ENCODE measurements around the gene SNTN.

SNTN gene

GRCh38 chr3:63652066-63652725 lies at the start of gene SNTN:
Gene SNTN, plus strand, starts transcription at chr3:63652675. Its CDS starts 13 bp downstream, at chr3:63652688.
- H3K36me3 ChIP-seq (ENCODE audit: control insufficient read depth, insufficient read depth, low read length): no peaks in the 10 kb centered on the region
- no peaks in the 10 kb centered on the region for H3K9me3 ChIP-seq (ENCODE audit: control insufficient read depth, low read length)
- no peaks in the 10 kb centered on the region for H3K27me3 ChIP-seq (ENCODE audit: control insufficient read depth, insufficient read depth, low read length)
- H3K4me3 ChIP-seq (ENCODE audit: low read length): no peak within 1 kb of the TSS
- no peaks in the 10 kb centered on the region for H3K4me1 ChIP-seq (ENCODE audit: control insufficient read depth, insufficient read depth, low read length)
- H3K9ac ChIP-seq (ENCODE audit: low read length): no peak within 1 kb of the TSS

- Histone ChIP-seq H3K4me3 (ENCODE audit: low read length) (no peak overlapping the region), H3K9me3 (ENCODE audit: control insufficient read depth, low read length) (no peaks in the 10 kb centered on the region), H3K27me3 (ENCODE audit: control insufficient read depth, insufficient read depth, low read length) (no peaks in the 10 kb centered on the region), H3K4me1 (ENCODE audit: control insufficient read depth, insufficient read depth, low read length) (no peaks in the 10 kb centered on the region), H3K9ac (ENCODE audit: low read length) (no peak overlapping the region), H3K36me3 (ENCODE audit: control insufficient read depth, insufficient read depth, low read length) (no peaks in the 10 kb centered on the region)
These were observed 44.8 kb upstream of the SNTN start for GRCh38 chr3:63607716-63608115.

- Histone ChIP-seq H3K4me1 (ENCODE audit: control insufficient read depth, insufficient read depth, low read length) (no peaks in the 10 kb centered on the region), H3K27me3 (ENCODE audit: control insufficient read depth, insufficient read depth, low read length) (no peaks in the 10 kb centered on the region), H3K36me3 (ENCODE audit: control insufficient read depth, insufficient read depth, low read length) (no peaks in the 10 kb centered on the region), H3K9ac (ENCODE audit: low read length) (no peak overlapping the region), H3K9me3 (ENCODE audit: control insufficient read depth, low read length) (no peaks in the 10 kb centered on the region), H3K4me3 (ENCODE audit: low read length) (no peak overlapping the region)
These were observed 43.1 kb upstream of the SNTN start for GRCh38 chr3:63609408-63609807.

- Histone ChIP-seq H3K4me1 (ENCODE audit: control insufficient read depth, insufficient read depth, low read length) (no peaks in the 10 kb centered on the region), H3K36me3 (ENCODE audit: control insufficient read depth, insufficient read depth, low read length) (no peaks in the 10 kb centered on the region), H3K9ac (ENCODE audit: low read length) (no peak overlapping the region), H3K4me3 (ENCODE audit: low read length) (no peak overlapping the region), H3K9me3 (ENCODE audit: control insufficient read depth, low read length) (no peaks in the 10 kb centered on the region), H3K27me3 (ENCODE audit: control insufficient read depth, insufficient read depth, low read length) (no peaks in the 10 kb centered on the region)
These were observed 42.6 kb upstream of the SNTN start for GRCh38 chr3:63609834-63610233.

GRCh38 chr3:63611382-63611781 lies 41.1 kb upstream of the SNTN start:
- no peak overlapping the region for H3K4me3 ChIP-seq (ENCODE audit: low read length)
- H3K27me3 ChIP-seq (ENCODE audit: control insufficient read depth, insufficient read depth, low read length): no peaks in the 10 kb centered on the region
- H3K36me3 ChIP-seq (ENCODE audit: control insufficient read depth, insufficient read depth, low read length): no peaks in the 10 kb centered on the region
- no peaks in the 10 kb centered on the region for H3K9me3 ChIP-seq (ENCODE audit: control insufficient read depth, low read length)
- no peaks in the 10 kb centered on the region for H3K4me1 ChIP-seq (ENCODE audit: control insufficient read depth, insufficient read depth, low read length)
- H3K9ac ChIP-seq (ENCODE audit: low read length): no peak overlapping the region

- H3K36me3 ChIP-seq (ENCODE audit: control insufficient read depth, insufficient read depth, low read length): no peaks in the 10 kb centered on the region
- H3K4me1 ChIP-seq (ENCODE audit: control insufficient read depth, insufficient read depth, low read length): no peaks in the 10 kb centered on the region
- H3K4me3 ChIP-seq (ENCODE audit: low read length): no peak overlapping the region
- no peaks in the 10 kb centered on the region for H3K27me3 ChIP-seq (ENCODE audit: control insufficient read depth, insufficient read depth, low read length)
- no peak overlapping the region for H3K9ac ChIP-seq (ENCODE audit: low read length)
- no peaks in the 10 kb centered on the region for H3K9me3 ChIP-seq (ENCODE audit: control insufficient read depth, low read length)
These were observed 38.9 kb upstream of the SNTN start for GRCh38 chr3:63613561-63613960.

- Histone ChIP-seq H3K27me3 (ENCODE audit: control insufficient read depth, insufficient read depth, low read length) (no peaks in the 10 kb centered on the region), H3K4me3 (ENCODE audit: low read length) (no peak overlapping the region), H3K9me3 (ENCODE audit: control insufficient read depth, low read length) (no peaks in the 10 kb centered on the region), H3K4me1 (ENCODE audit: control insufficient read depth, insufficient read depth, low read length) (no peaks in the 10 kb centered on the region), H3K9ac (ENCODE audit: low read length) (no peak overlapping the region), H3K36me3 (ENCODE audit: control insufficient read depth, insufficient read depth, low read length) (no peaks in the 10 kb centered on the region)
These were observed 35.1 kb upstream of the SNTN start for GRCh38 chr3:63617391-63617790.

GRCh38 chr3:63624941-63625560 lies 27.4 kb upstream of the SNTN start:
- no peaks in the 10 kb centered on the region for H3K36me3 ChIP-seq (ENCODE audit: control insufficient read depth, insufficient read depth, low read length)
- H3K9me3 ChIP-seq (ENCODE audit: control insufficient read depth, low read length): no peaks in the 10 kb centered on the region
- no peaks in the 10 kb centered on the region for H3K27me3 ChIP-seq (ENCODE audit: control insufficient read depth, insufficient read depth, low read length)
- no peak overlapping the region for H3K9ac ChIP-seq (ENCODE audit: low read length)
- H3K4me1 ChIP-seq (ENCODE audit: control insufficient read depth, insufficient read depth, low read length): no peaks in the 10 kb centered on the region
- H3K4me3 ChIP-seq (ENCODE audit: low read length): no peak overlapping the region

GRCh38 chr3:63631670-63632069 lies 20.8 kb upstream of the SNTN start:
- Histone ChIP-seq H3K27me3 (ENCODE audit: control insufficient read depth, insufficient read depth, low read length) (no peaks in the 10 kb centered on the region), H3K9me3 (ENCODE audit: control insufficient read depth, low read length) (no peaks in the 10 kb centered on the region), H3K4me3 (ENCODE audit: low read length) (no peak overlapping the region), H3K4me1 (ENCODE audit: control insufficient read depth, insufficient read depth, low read length) (no peaks in the 10 kb centered on the region), H3K9ac (ENCODE audit: low read length) (no peak overlapping the region), H3K36me3 (ENCODE audit: control insufficient read depth, insufficient read depth, low read length) (no peaks in the 10 kb centered on the region)

- Histone ChIP-seq H3K36me3 (ENCODE audit: control insufficient read depth, insufficient read depth, low read length) (no peaks in the 10 kb centered on the region), H3K9me3 (ENCODE audit: control insufficient read depth, low read length) (no peaks in the 10 kb centered on the region), H3K4me3 (ENCODE audit: low read length) (no peak overlapping the region), H3K27me3 (ENCODE audit: control insufficient read depth, insufficient read depth, low read length) (no peaks in the 10 kb centered on the region), H3K9ac (ENCODE audit: low read length) (no peak overlapping the region), H3K4me1 (ENCODE audit: control insufficient read depth, insufficient read depth, low read length) (no peaks in the 10 kb centered on the region)
These were observed 17.3 kb upstream of the SNTN start for GRCh38 chr3:63635186-63635585.

GRCh38 chr3:63639806-63640205 lies 12.7 kb upstream of the SNTN start:
- Histone ChIP-seq H3K27me3 (ENCODE audit: control insufficient read depth, insufficient read depth, low read length) (no peaks in the 10 kb centered on the region), H3K4me1 (ENCODE audit: control insufficient read depth, insufficient read depth, low read length) (no peaks in the 10 kb centered on the region), H3K9ac (ENCODE audit: low read length) (no peak overlapping the region), H3K4me3 (ENCODE audit: low read length) (no peak overlapping the region), H3K9me3 (ENCODE audit: control insufficient read depth, low read length) (no peaks in the 10 kb centered on the region), H3K36me3 (ENCODE audit: control insufficient read depth, insufficient read depth, low read length) (no peaks in the 10 kb centered on the region)

GRCh38 chr3:63642488-63642887 lies 10.0 kb upstream of the SNTN start:
- no peaks in the 10 kb centered on the region for H3K27me3 ChIP-seq (ENCODE audit: control insufficient read depth, insufficient read depth, low read length)
- H3K9ac ChIP-seq (ENCODE audit: low read length): no peak overlapping the region
- no peaks in the 10 kb centered on the region for H3K36me3 ChIP-seq (ENCODE audit: control insufficient read depth, insufficient read depth, low read length)
- H3K9me3 ChIP-seq (ENCODE audit: control insufficient read depth, low read length): no peaks in the 10 kb centered on the region
- no peaks in the 10 kb centered on the region for H3K4me1 ChIP-seq (ENCODE audit: control insufficient read depth, insufficient read depth, low read length)
- H3K4me3 ChIP-seq (ENCODE audit: low read length): no peak overlapping the region
